C4-2B (cell line): ENCODE results near the gene TUBA1B.

Source experiments
- CTCF ChIP-seq: fragments of 450-650 bp; conservative IDR thresholded peaks from 2 replicates; pipeline ENCODE4 v1.5.1; 2017; ENCODE audit warnings: mild to moderate bottlenecking
- ZFX ChIP-seq: fragments of 450-650 bp; IDR thresholded peaks from 2 replicates; pipeline ENCODE4 v1.6.1; 2017

GRCh38 chr12:49133590-49133989 is 2.4 kb upstream of the TUBA1B start:
- TF ChIP-seq CTCF (no peak), ZFX (no peak)
